MM.1S (cell line): Measurements from ENCODE around the gene CSDE1.

Experiments
- DNase-seq: peaks from one replicate; pipeline ENCODE4 v3.0.0-alpha.2; 2015
- H2AFZ ChIP-seq: fragments of 300-600 bp; sonication (generic); 2 replicates; pipeline ENCODE4 v1.6.0; 2016; ENCODE audit warnings: antibody characterized with exemption, low read length
- H3F3A ChIP-seq: fragments of 300-600 bp; sonication (generic); 2 replicates; pipeline ENCODE4 v1.6.1; 2016; ENCODE audit warnings: mild to moderate bottlenecking, antibody characterized with exemption, low read length, moderate library complexity, mixed read lengths; ENCODE audit not compliant: insufficient read depth
- H3K27ac ChIP-seq: fragments of 300-600 bp; sonication (generic); 2 replicates; pipeline ENCODE4 v1.5.1; 2016; ENCODE audit warnings: mild to moderate bottlenecking, low read length
- H3K27me3 ChIP-seq: fragments of 300-600 bp; sonication (generic); replicated peaks from 2 replicates; pipeline ENCODE4 v1.6.0; 2016; ENCODE audit warnings: low read length; ENCODE audit not compliant: insufficient read depth
- H3K36me3 ChIP-seq: fragments of 300-600 bp; sonication (generic); replicated peaks from 2 replicates; pipeline ENCODE4 v1.6.1; 2016; ENCODE audit warnings: mild to moderate bottlenecking, low read length, mixed read lengths; ENCODE audit not compliant: insufficient read depth
- H3K4me1 ChIP-seq: fragments of 300-600 bp; sonication (generic); 2 replicates; pipeline ENCODE4 v1.6.1; 2016; ENCODE audit warnings: low read length, mixed read lengths
- H3K4me2 ChIP-seq: fragments of 300-600 bp; sonication (generic); 2 replicates; pipeline ENCODE4 v1.6.0; 2016; ENCODE audit warnings: low read depth, low read length
- H3K4me3 ChIP-seq: fragments of 300-600 bp; sonication (generic); 2 replicates; pipeline ENCODE4 v1.5.1; 2016; ENCODE audit warnings: low read length, mixed read lengths
- H3K79me2 ChIP-seq: fragments of 300-600 bp; sonication (generic); 2 replicates; pipeline ENCODE4 v1.6.1; 2016; ENCODE audit warnings: mixed run types, low read length, mixed read lengths
- H3K9ac ChIP-seq: fragments of 300-600 bp; sonication (generic); 2 replicates; pipeline ENCODE4 v1.6.1; 2016; ENCODE audit warnings: low read length, mixed read lengths
- H3K9me2 ChIP-seq: fragments of 300-600 bp; sonication (generic); replicated peaks from 2 replicates; pipeline ENCODE4 v1.6.1; 2016; ENCODE audit warnings: mild to moderate bottlenecking, low read length, mixed read lengths; ENCODE audit not compliant: insufficient read depth
- H3K9me3 ChIP-seq: fragments of 300-600 bp; sonication (generic); replicated peaks from 2 replicates; pipeline ENCODE4 v1.6.1; 2016; ENCODE audit warnings: mild to moderate bottlenecking, low read length, mixed read lengths; ENCODE audit not compliant: insufficient read depth
- H4K20me1 ChIP-seq: fragments of 300-600 bp; sonication (generic); 2 replicates; pipeline ENCODE4 v1.6.1; 2016; ENCODE audit warnings: mild to moderate bottlenecking, low read length, moderate library complexity, mixed read lengths; ENCODE audit not compliant: insufficient read depth
- CTCF ChIP-seq: fragments of 300-600 bp; sonication (generic); IDR thresholded peaks from 2 replicates; pipeline ENCODE4 v1.5.1; 2016; ENCODE audit warnings: antibody characterized with exemption, low read length, mixed read lengths
- EZH2 ChIP-seq: fragments of 300-600 bp; sonication (generic); optimal IDR thresholded peaks from 2 replicates; pipeline ENCODE3; 2017; ENCODE audit warnings: low read depth, mild to moderate bottlenecking, antibody characterized with exemption, low read length, mixed read lengths
- EZH2phosphoT487 ChIP-seq: fragments of 300-600 bp; sonication (generic); IDR thresholded peaks from 2 replicates; pipeline ENCODE4 v1.6.1; 2018; ENCODE audit warnings: antibody characterized with exemption, low read length

CSDE1 gene

DNA sequence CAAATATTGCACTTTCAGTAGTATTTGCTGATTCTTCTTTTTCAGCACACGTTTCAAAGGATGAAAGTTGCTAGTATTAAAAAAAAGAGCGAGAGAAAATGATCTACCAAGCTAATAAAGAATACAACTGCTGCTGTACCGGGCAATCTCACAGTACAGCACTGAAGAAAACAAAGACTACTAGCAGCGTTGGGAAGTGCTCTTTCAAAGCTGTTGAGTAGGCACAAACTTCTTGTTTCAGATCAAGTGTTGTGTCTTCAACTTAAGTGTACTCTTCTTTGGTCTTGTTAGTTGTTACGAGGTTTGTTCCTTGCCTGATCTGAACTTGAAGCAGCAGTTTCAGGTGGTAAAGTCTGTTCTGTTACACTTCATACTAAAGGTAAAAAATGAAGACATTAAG is 7.9 kb downstream of the CSDE1 start:
- H3F3A ChIP-seq = no peaks in the 10 kb centered on the region
- H3K9me2 ChIP-seq = no peaks in the 10 kb centered on the region
- H3K27ac ChIP-seq = no peak overlapping the region
- peaks cover 100% of the 10 kb centered on the region for H3K79me2 ChIP-seq
- DNase-seq = no peak
- peaks cover 50% of the 10 kb centered on the region for H4K20me1 ChIP-seq
- H3K4me1 ChIP-seq = peaks cover 30% of the 10 kb centered on the region; the same call in 1 of the 2 replicates
- H3K4me3 ChIP-seq = no peak overlapping the region
- no peak overlapping the region for H2AFZ ChIP-seq
- no peaks in the 10 kb centered on the region for H3K9me3 ChIP-seq
- H3K27me3 ChIP-seq = no peaks in the 10 kb centered on the region
- H3K36me3 ChIP-seq = peaks cover 5% of the 10 kb centered on the region; the same call in 1 of the 2 replicates
- H3K4me2 ChIP-seq = no peak overlapping the region
- H3K9ac ChIP-seq = no peak overlapping the region
- TF ChIP-seq EZH2 = no peak
- no peak for TF ChIP-seq EZH2phosphoT487
- TF ChIP-seq CTCF = no peak

DNA sequence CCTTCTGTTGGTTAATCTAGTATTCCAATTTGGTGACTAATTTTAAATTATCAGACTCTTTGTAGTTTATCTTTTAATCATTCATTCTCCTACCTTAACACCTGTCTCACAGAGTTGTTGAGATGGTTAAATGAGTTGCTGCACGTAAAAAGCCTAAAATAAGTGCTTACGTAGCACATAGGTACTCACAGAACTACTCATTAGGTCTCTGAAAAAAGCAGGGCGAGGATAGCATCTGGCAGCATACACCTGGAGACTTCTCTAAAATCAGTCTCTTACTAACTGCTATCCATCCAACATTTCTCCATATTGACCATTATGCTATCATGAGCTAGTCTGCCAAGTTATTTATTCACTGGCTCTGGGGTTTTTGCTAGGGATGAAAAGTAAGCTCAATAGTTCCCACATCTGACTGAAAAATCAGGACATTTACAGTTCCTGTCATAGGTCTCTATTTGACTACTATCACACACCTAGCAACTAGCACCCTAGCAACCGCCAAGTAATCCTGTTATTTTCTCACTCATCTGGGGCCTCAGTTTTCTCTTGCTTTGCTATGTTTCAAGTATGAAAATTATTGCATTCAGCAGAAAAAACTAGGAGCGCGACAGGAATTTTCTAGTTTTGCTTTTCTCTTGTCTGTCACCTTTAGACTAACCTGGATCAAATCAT is 11.2 kb downstream of the CSDE1 start:
- no peak overlapping the region for H3K27ac ChIP-seq
- H3K4me1 ChIP-seq = peaks cover 12% of the 10 kb centered on the region; the same call in 1 of the 2 replicates
- no peak for TF ChIP-seq EZH2phosphoT487
- no peak for TF ChIP-seq CTCF
- TF ChIP-seq EZH2 = no peak
- no peaks in the 10 kb centered on the region for H3F3A ChIP-seq
- no peak overlapping the region for H3K4me2 ChIP-seq
- H4K20me1 ChIP-seq = peaks cover 25% of the 10 kb centered on the region
- H3K9me3 ChIP-seq = no peaks in the 10 kb centered on the region
- H3K27me3 ChIP-seq = no peaks in the 10 kb centered on the region
- H3K9me2 ChIP-seq = no peaks in the 10 kb centered on the region
- no peak overlapping the region for H2AFZ ChIP-seq
- H3K79me2 ChIP-seq = peaks cover 100% of the 10 kb centered on the region
- no peak overlapping the region for H3K9ac ChIP-seq
- H3K36me3 ChIP-seq = peaks cover 5% of the 10 kb centered on the region; the same call in 1 of the 2 replicates
- H3K4me3 ChIP-seq = no peak overlapping the region
- no peak for DNase-seq

DNA sequence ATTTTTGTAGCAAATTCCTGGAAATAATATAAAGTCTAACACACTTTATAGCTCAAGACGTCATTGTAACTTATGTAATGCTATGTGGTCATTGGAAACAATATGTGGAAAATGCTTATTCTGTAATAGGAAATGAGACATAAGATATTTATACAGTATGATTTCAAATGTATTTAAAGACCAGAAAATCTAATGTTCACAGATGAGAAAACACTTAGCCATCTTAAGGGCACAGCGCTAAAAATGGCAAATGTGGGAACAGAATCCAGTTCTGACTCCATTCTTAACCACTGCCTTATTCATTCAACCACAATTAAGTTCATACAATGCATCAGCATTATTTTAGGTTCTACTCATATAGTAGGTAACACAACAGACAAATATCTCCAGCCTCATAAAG is 12.5 kb downstream of the CSDE1 start:
- DNase-seq = no peak
- Histone ChIP-seq H3K4me2 (no peak overlapping the region), H3K79me2 (peaks cover 100% of the 10 kb centered on the region)

More for the DNA sequence above, 12.5 kb downstream of the CSDE1 start:
- no peaks in the 10 kb centered on the region for H3K9me2 ChIP-seq
- no peak overlapping the region for H3K27ac ChIP-seq
- H3K36me3 ChIP-seq = peaks cover 5% of the 10 kb centered on the region; the same call in 1 of the 2 replicates
- no peak overlapping the region for H3K9ac ChIP-seq
- no peaks in the 10 kb centered on the region for H3F3A ChIP-seq
- H4K20me1 ChIP-seq = peaks cover 13% of the 10 kb centered on the region; the same call in 1 of the 2 replicates
- H3K4me3 ChIP-seq = no peak overlapping the region
- H3K27me3 ChIP-seq = no peaks in the 10 kb centered on the region
- no peak overlapping the region for H2AFZ ChIP-seq
- H3K9me3 ChIP-seq = no peaks in the 10 kb centered on the region
- no peak for TF ChIP-seq CTCF
- TF ChIP-seq EZH2phosphoT487 = no peak
- TF ChIP-seq EZH2 = no peak
- no peaks in the 10 kb centered on the region for H3K4me1 ChIP-seq
